Pancreas (tissue), 10 donors: ENCODE data around the gene HLA-DMB. TPM values are rescaled to one million over a fixed set of nuclear protein-coding genes. Genes with fewer than 3 reads are reported as not detected.

Experiments used
- ATAC-seq, 4 donors: fragments of 200-7000 bp; cut with Tn5 transposase; one replicate each; pipeline versions ENCODE4 v1.8.0 to v1.9.1; 2020; ENCODE audit warnings: mild to moderate bottlenecking in 4 of 4, moderate library complexity in 4 of 4
- DNase-seq, 6 donors: peaks; one replicate each; pipeline ENCODE4 v3.0.0-alpha.2; 2020
- FAIRE-seq: peaks from 2 replicates; lab custom pipeline; 2012; peaks lifted over from hg19 to GRCh38; lab: Jason Lieb, UNC
- H3K27ac ChIP-seq, 4 donors: fragments of 200-600 bp; sonication (generic); 1 replicate in 3 of 4; 2 replicates in 1 of 4; pipeline versions ENCODE4 v1.5.0 to v1.8.0; 2020
- H3K27me3 ChIP-seq, 4 donors: fragments of 200-600 bp; one replicate each; pipeline ENCODE4 v1.8.0; 2021
- H3K36me3 ChIP-seq, 3 donors: fragments of 200-600 bp; sonication (generic) in 1 of 3; one replicate each; pipeline versions ENCODE4 v1.5.0 to v1.8.0; 2020 to 2021
- H3K4me1 ChIP-seq, 3 donors: fragments of 200-600 bp; one replicate each; pipeline ENCODE4 v1.8.0; 2021
- H3K4me3 ChIP-seq, 4 donors: fragments of 200-600 bp; sonication (generic) in 2 of 4; one replicate each; pipeline versions ENCODE4 v1.5.0 to v1.8.0; 2020 to 2021
- H3K9me3 ChIP-seq, 4 donors: fragments of 200-600 bp; one replicate each; pipeline ENCODE4 v1.8.0; 2021
- CTCF ChIP-seq, 4 donors: fragments of 200-600 bp; sonication (generic) in 3 of 4; IDR thresholded peaks; one replicate each; pipeline versions ENCODE4 v1.5.0 to v1.8.0; 2021; ENCODE audit warnings: antibody characterized with exemption in 4 of 4
- WGBS, 2 donors: extraction: QIAGEN DNeasy Blood & Tissue Kit; methylation state at CpG; one replicate each; pipeline ENCODE4 v1.1.7; 2013; 5-methylcytosine and 5-hydroxymethylcytosine counted together
- intact Hi-C, 3 donors: fragments of 100-400 bp; cut with DNase I; formaldehyde crosslinking; loops; one replicate each; pipeline versions ENCODE4 v1.11.1 to v1.14.2; 2022
- polyA plus RNA-seq, 2 donors: library from polyadenylated mRNA; stranded (reverse); fragments of 200-250 nt; gene quantifications; one replicate each; pipeline ENCODE4 v1.2.3, GENCODE V29; 2013
- total RNA-seq, 6 donors: library from RNA; stranded (reverse); fragmentation: NEBNext Ultra II Directional in 4 of 6; extraction: Animal tissue kit (Norgen Biotek cat#: 25700) in 4 of 6; gene quantifications; one replicate each; pipeline versions ENCODE4 v1.2.1 to v1.2.4, GENCODE V29; 2021 to 2023
- donor health status: healthy with polysubstance abuse.
- donor health status: DM: no; HTN: no; CAD: no; lungs with moderate emphysema.
- donor health status: DM: no; HTN: no; CAD: no.
- donor health status: control.
- donor health status: control.
- donor health status: Bipolar disorder and iron deficiency.
- donor health status: DM: yes; HTN: yes; CAD: no.
- donor health status: DM: no; HTN: no; CAD: no.
- donor health status: DM: no; HTN: no; CAD: no.
- donor health status: DM: yes; HTN: yes; CAD: no.

Gene HLA-DMB
- total and polyA plus RNA-seq, 8 donors, result 1.9 to 42.6 (median 4.3) TPM

DNA sequence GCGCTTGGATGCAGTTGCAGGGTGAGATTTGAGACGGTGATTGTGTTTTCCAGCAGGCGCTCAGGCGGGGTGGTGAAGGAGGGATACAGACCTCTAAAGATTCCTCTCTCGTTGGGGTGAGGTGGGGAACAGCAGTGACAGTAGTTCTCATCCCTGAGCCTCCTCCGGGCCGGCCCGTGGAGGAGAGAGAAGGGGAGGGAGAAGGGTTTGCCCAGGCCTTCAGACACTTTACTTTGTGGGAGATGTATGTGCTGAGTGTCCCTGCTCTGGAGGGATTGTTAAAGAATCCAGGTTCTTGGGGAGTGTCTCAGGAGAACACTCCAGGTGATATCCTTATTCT, 45.9 kb downstream of the HLA-DMB start:
- ATAC-seq, result peak; percentile 13 to 46 (median 30)
- peak overlapping the region; percentile 81 to 97 (median 90) for H3K27ac ChIP-seq
- WGBS, 2 donors, result 0 to 1% methylated on average over 8 of the region's 8 CpGs
- DNase-seq, result no peak
- FAIRE-seq, result no peak
- no peaks in the 10 kb centered on the region for H3K9me3 ChIP-seq
- peak overlapping the region; percentile 56 to 77 (median 65) for H3K4me3 ChIP-seq
- peaks cover 0 to 18% (median 7%) of the 10 kb centered on the region in 3 donors for H3K4me1 ChIP-seq
- no peaks in the 10 kb centered on the region for H3K27me3 ChIP-seq
- no peak for TF ChIP-seq CTCF (IDR thresholded peaks at IDR 0.05)
- intact Hi-C loops, result no loop called here
- H3K36me3 ChIP-seq, result no peaks in the 10 kb centered on the region

DNA sequence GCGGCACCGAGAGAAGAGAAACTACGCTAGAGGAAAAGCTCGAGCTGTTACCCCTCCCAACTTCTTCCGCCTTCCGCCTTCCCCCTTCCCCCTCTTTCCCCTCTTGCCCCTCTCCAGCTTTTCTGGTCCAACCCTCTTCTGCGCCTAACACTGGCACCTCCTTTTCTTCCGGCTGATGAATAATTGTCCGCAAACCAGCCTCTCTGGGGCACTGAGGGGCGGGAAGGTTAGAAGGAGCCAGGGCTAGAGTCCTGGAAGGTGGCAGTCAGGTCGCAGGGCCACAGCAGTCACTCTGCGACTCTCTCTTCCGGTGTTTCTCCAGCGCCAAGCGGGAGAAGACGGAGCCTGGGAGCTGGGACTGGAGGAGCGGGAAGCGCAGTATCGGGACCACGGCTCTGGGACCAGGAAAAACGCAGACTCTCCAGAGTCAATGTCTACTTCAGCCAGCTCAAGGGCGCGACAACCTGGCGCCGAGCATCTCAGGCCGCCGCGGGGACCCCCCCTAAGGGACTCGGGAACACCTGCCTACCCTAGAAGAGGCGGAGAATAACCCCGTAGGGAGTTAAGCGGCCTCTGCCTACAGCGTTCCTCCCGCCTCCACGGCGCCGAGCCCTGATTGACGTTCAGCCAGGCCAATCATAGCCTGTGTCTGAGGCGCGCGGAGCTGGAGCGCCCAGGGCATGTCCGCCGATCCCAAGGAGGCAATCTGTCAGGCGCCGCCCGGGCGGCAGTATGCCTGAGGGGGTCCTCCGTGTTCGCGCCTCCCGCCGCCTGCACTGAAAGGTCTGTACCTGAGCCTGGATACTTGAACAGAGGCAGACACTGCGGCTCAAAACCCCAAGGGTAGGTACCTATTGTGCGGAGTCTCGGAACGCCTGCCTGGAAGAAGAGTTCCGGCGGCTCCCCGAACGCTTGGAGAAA, 46.5 kb downstream of the HLA-DMB start:
- Histone ChIP-seq H3K9me3 (no peaks in the 10 kb centered on the region), H3K4me3 (peak overlapping the region; percentile 56 to 77 (median 65)), H3K36me3 (no peaks in the 10 kb centered on the region), H3K27ac (peak overlapping the region; percentile 81 to 97 (median 90)), H3K4me1 (peaks cover 0 to 18% (median 7%) of the 10 kb centered on the region in 3 donors), H3K27me3 (no peaks in the 10 kb centered on the region)
- WGBS, 2 donors, result 0 to 1% methylated on average over 61 of the region's 61 CpGs
- TF ChIP-seq CTCF (IDR thresholded peaks at IDR 0.05), result no peak
- peak; percentile 93 to 99 (median 96) for DNase-seq
- ATAC-seq, result peak; percentile 98 to 100 (median 99)
- FAIRE-seq, result no peak
- intact Hi-C loops, result no loop called here

GRCh38 chr6:32890831-32891230, 50.0 kb downstream of the HLA-DMB start:
- no peak for FAIRE-seq
- Histone ChIP-seq H3K4me1 (peaks cover 5 to 10% (median 6%) of the 10 kb centered on the region in 3 donors), H3K27me3 (no peaks in the 10 kb centered on the region), H3K27ac (no peak overlapping the region), H3K4me3 (no peak overlapping the region), H3K36me3 (no peaks in the 10 kb centered on the region), H3K9me3 (no peaks in the 10 kb centered on the region)
- 58 to 78% methylated on average over 1 of the region's 1 CpG for WGBS, 2 donors
- intact Hi-C loops, result no loop called here
- no peak for ATAC-seq
- DNase-seq, result no peak
- no peak for TF ChIP-seq CTCF (IDR thresholded peaks at IDR 0.05)

DNA sequence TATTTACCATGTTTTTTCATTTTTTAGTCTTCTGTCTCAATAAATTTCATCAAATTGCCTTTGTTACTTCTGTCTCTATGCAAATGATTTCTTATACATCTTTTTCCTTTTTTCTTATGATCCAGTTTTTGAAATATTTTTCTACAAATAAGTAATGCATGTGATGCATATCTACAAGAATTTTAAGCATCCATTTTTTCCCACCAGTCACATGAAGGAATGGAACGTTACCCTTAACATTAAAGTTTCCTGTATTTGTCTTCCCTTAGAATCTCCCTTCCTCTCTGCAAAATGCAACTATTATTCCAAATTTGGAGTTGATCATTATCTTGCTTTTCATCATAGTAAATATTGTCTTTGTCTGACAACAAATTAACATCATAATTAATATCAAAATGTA, 51.3 kb downstream of the HLA-DMB start:
- intact Hi-C loops, result loop anchor here in 2 of 3 donors (5.0 kb wide), 2 partner anchors 58 to 88 kb away; no protein-coding TSS in a partner anchor
- no peaks in the 10 kb centered on the region for H3K36me3 ChIP-seq
- FAIRE-seq (no peak), ATAC-seq (no peak), DNase-seq (no peak)
- H3K27ac ChIP-seq, result no peak overlapping the region
- H3K27me3 ChIP-seq, result no peaks in the 10 kb centered on the region
- peaks cover 0 to 5% (median 5%) of the 10 kb centered on the region in 3 donors for H3K4me1 ChIP-seq
- no peaks in the 10 kb centered on the region for H3K9me3 ChIP-seq
- H3K4me3 ChIP-seq, result no peak overlapping the region
- WGBS, 2 donors, result 78 to 81% methylated on average over 1 of the region's 1 CpG
- no peak for TF ChIP-seq CTCF (IDR thresholded peaks at IDR 0.05)

DNA sequence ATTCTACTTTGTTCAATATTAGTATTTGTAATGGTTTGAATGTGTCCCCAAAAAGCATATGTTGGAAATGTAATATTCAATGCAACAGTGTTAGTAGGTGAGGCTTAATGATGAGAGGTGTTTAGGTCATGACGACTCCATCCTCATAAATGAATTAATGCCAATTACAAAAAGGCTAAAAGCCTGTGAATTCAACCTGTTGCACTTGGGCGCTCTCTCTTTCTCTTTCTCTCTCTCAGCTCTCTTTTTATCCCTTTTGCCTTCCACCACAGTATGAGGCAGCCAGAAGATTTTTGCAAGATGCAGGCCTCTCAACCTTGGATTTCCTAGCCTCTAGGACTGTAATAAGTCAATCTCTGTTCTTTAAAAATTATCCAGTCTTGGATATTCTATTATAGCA, 52.3 kb downstream of the HLA-DMB start:
- no peak for ATAC-seq
- H3K4me3 ChIP-seq, result no peak overlapping the region
- no peak for FAIRE-seq
- intact Hi-C loops, result loop anchor here in 2 of 3 donors (5.0 kb wide), 2 partner anchors 59 to 89 kb away; no protein-coding TSS in a partner anchor
- no peaks in the 10 kb centered on the region for H3K36me3 ChIP-seq
- H3K9me3 ChIP-seq, result no peaks in the 10 kb centered on the region
- no peak overlapping the region for H3K27ac ChIP-seq
- WGBS, 2 donors, result 89 to 92% methylated on average over 2 of the region's 2 CpGs
- peaks cover 0 to 5% (median 5%) of the 10 kb centered on the region in 3 donors for H3K4me1 ChIP-seq
- DNase-seq, result no peak
- H3K27me3 ChIP-seq, result no peaks in the 10 kb centered on the region
- TF ChIP-seq CTCF (IDR thresholded peaks at IDR 0.05), result no peak
